GM13976 (cell line): ENCODE measurements around the gene KCNQ1.

Source experiments
- DNase-seq: peaks from one replicate; pipeline ENCODE4 v3.0.0; 2012; ENCODE audit warnings: low spot score
- in situ Hi-C: fragments of 300-500 bp; cut with MboI; formaldehyde crosslinking; loops from one replicate; pipeline ENCODE4 v1.12.0; 2022; ENCODE audit warnings: low sequenced_read_pairs, mixed read lengths, inconsistent platforms; ENCODE audit not compliant: unreplicated experiment
- TF ChIP-seq, protein P1 (sequence below): IDR thresholded peaks from 2 replicates; pipeline ENCODE4 v1.5.1; 2012; ENCODE audit warnings: borderline replicate concordance, mild to moderate bottlenecking; ENCODE audit not compliant: insufficient read depth; ENCODE audit errors: extremely low read depth, missing control alignments, control extremely low read depth

KCNQ1 gene

DNA sequence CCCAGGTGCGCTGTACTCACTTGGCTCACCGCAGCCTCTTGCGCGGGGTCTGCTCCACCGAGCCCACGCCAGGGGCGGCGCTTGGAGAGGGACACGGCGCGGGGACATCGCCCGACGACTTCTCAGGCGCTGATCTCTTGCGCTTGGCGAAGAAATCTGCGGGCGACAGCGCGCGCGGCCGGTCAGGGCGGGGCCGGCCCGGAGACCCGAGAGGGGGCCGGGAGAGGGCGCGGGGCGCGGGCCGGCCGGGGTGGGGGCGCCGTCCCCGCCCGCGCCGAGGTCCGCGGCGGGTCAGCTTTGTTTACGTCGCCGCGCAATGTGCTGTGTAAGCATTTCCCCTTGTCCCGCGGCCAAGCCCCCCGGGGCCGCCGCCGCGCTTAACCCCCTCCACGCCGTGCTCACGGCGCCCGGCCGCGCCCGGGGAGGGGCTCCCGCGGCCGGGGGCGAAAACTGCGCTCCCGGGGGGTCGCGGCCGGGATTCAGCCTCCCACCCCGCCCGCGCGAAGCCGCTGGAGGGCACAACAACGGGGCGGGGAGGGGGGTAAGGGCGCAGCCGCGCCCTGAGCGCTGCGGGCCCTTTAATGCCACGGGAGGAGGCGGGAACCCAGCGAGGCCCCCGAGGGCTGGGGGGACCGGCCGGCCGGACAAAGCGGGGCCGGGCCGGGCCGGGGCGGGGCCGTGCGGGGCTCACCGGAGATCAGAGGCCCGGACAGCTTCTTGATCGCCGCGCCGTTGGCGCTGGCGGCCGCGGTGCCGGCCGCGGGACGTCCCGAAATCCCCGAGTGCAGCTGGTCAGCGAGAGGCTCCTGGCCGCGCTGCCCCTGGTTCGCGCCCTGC lies 439.4 kb downstream of the KCNQ1 start:
- in situ Hi-C loops = no loop called here
- DNase-seq = no peak
- TF ChIP-seq, protein P1, sequence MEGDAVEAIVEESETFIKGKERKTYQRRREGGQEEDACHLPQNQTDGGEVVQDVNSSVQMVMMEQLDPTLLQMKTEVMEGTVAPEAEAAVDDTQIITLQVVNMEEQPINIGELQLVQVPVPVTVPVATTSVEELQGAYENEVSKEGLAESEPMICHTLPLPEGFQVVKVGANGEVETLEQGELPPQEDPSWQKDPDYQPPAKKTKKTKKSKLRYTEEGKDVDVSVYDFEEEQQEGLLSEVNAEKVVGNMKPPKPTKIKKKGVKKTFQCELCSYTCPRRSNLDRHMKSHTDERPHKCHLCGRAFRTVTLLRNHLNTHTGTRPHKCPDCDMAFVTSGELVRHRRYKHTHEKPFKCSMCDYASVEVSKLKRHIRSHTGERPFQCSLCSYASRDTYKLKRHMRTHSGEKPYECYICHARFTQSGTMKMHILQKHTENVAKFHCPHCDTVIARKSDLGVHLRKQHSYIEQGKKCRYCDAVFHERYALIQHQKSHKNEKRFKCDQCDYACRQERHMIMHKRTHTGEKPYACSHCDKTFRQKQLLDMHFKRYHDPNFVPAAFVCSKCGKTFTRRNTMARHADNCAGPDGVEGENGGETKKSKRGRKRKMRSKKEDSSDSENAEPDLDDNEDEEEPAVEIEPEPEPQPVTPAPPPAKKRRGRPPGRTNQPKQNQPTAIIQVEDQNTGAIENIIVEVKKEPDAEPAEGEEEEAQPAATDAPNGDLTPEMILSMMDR = no peak

DNA sequence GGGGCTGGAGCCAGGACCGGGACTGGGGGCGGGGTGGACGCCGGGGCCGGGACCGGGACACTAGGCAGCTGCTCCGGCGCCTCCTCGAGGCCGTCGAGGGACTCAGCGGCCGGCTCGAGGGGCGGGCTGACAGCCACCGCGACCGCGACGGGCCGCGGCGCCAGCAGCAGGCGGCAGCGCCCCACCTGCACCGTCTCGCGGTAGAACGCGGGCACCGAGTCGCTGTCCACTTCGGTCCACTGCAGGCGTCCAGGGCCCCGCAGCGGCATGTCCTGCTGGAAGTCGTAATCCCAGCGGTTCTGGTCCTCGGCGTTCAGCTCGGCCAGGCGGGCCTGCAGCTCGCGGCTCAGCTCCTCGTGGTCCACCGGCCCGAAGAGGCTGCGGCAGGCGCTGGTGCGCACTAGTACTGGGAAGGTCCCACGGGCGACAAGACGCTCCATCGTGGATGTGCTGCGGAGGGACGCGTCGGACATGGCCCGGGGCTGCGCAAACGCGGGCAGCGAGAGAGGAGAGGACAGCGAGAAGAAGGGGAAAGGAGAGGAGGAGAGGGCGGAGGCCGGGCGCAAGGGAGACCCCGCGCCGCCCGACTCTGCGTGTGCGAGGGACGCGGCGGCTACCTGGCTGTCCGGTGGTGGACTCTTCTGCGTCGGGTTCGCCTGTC lies 440.3 kb downstream of the KCNQ1 start:
- in situ Hi-C loops = no loop called here

DNA sequence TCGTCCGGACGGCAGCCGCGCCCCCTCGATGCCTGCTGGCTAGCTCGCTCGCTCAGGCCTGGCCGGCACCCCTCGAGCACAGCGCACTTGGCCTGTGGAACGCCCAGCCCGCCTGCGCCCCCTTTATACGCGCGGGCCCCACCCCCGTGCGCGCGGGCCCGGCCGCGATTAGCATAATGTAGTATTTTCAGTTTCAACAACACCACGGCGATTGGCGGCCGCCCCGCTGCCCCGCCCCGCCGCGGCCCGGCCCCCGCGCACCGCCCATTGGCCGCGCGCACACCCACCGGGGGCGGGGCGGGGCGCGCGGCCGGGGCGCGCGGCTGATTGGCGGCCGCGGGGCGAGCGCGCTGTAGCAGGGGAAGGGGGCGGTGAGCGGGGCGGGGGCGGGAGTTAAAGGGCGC lies 440.9 kb downstream of the KCNQ1 start, which contains the start of gene CDKN1C:
Gene CDKN1C, minus strand, starts transcription at position 98 of the 404 bp plus-strand sequence. CDS start 319 bp downstream, outside the sequence.
- TF ChIP-seq, protein P1 = no peak
- peak; percentile 95 for DNase-seq
- in situ Hi-C loops = no loop called here

More for the DNA sequence above, 440.3 kb downstream of the KCNQ1 start:
- peak; percentile 69 for DNase-seq
- TF ChIP-seq, protein P1 = peak; percentile 34

DNA sequence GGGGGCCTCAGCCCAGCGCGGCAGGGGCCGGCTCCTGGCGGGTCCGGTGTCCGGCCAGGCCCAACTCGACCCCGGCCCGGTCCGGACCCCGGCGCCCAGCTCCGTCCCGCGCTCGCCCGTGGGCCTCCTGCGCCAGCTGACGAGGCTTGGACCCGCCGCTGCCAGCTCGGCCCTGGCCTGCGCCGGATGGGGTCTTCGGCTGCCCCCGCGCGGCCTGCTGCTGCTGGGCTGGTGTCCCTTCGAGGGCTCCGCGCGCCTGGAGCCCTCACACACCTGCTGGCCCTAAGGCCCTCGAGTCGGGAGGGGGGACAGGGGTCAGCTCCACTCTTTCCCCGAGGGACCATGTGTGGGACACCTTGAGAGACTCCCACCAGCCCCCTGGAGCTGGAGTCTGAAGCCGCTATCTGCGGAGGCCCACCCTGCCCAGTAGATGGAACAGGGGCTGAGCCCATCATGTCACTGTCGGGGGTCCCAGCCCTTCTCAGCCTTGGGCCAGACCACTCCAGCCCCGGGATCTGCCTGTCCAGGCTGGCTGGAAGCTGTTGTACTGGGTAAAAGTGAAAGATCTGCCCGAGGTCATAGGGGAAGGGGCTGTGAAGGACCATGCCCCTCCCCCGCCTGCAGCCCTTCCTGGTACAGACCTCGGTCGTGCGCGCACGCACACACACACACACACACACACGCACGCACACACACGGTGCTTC lies 441.5 kb downstream of the KCNQ1 start:
- no peak for DNase-seq
- in situ Hi-C loops = no loop called here
- TF ChIP-seq, protein P1 = peak; percentile 3

DNA sequence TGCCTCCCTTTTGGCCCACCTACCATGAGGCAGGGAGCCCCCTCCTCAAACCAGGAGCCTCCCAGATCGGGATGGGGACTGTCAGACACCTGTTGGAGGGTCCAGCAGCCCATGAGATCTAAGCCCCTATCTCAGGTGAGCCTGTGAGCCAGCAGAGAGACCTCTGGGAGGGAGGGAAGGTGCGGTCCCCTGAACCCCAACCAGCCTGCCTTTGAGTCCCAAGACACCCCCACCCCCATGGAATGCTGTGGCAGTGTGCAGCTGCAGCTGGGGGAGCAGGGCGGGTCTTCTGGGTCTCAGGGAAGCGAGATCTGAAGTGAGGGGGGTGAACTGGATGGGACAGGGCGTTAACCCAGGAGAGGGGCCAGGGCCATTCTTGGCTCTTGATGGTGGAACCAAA lies 442.1 kb downstream of the KCNQ1 start:
- in situ Hi-C loops = no loop called here
- TF ChIP-seq, protein P1 = no peak
- no peak for DNase-seq

DNA sequence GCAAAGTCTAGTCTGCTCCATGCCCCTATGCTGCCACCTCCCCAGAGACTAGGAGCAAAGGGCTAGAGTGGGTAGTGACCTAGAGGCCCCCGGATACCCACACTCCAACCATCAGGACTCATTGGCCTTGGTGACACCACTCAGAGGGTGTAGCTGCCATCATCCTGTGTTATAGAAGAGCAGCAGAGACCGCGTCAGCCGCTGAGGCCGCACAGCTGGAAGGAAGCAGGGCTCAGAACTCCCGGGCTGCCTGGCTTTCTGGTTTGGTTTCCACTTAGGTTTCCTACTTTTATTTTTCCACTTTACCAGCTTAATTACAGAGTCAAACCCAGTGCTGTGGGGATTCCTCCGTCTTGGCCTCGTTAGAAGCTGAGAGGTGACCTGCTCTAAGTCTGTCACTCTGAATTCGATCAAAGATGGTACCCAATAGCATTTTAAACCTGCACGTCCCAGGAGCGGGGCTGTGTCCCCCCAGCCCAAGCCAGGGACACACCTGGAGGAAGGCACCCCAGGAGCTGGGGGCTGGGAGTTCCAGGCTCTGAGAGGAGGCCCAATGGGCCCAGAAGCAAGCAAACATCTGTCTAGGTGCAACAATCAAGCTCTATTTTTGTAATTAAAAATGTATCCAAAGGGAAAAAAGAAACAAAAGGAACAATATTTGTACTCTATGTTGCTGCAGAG lies 442.8 kb downstream of the KCNQ1 start:
- no peak for DNase-seq
- TF ChIP-seq, protein P1 = no peak
- in situ Hi-C loops = no loop called here
